ENCODE data around the gene TMEM150B.
A peak's percentile ranks its signal among the peaks of the same experiment; 100 is the strongest.

TMEM150B gene

DNA sequence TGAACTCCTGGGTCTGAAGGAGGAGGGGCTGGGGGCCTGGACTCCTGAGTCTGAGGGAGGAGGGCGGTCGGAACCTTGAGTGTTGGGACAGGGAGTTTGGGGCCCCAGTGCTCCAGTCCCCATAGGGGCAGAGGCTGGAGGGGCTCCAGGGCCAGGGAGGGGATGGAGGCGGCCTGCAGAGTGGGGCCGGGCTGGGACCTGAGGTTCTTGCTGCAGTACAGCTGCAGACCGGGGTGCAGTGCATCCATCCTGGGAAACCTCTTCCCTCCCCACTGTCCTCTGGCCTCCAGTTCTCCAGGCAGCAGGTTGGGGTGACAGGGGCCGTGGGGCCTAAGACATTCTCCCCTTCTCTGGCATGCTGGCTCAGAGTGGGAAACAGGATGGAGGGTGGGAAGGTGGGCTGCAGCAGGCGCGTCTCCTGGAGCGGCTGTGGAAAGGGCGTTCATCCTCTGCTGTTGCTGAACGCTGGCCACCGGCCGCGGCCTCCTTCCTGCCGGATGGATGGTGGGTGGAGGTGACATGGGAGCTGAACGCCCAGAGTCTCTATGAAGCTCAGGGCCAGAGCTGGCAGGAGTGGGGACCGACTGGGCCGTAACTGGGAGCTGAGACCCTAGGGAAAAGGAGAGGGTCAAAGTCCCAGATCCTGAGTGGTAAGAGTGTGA lies 39.8 kb downstream of the TMEM150B start:
- H3K27me3 ChIP-seq (ENCODE audit: insufficient read depth, insufficient read length) = no peaks in the 10 kb centered on the region
- H3K4me3 ChIP-seq (ENCODE audit: insufficient read length, low read depth) = peak overlapping the region; percentile 40
- TF ChIP-seq YY1 (IDR thresholded peaks at IDR 0.05; ENCODE audit: insufficient read depth, insufficient read length) = no peak
- TF ChIP-seq SUZ12 (IDR thresholded peaks at IDR 0.05; ENCODE audit: extremely low read depth, insufficient read depth, insufficient read length) = no peak
- no peak for TF ChIP-seq ZNF274 (IDR thresholded peaks at IDR 0.05; ENCODE audit: low read depth, low read length)
- peak overlapping the region; percentile 72 for H3K9ac ChIP-seq (ENCODE audit: insufficient read length, low read depth)
- H3K36me3 ChIP-seq (ENCODE audit: insufficient read depth, insufficient read length, low read length) = peaks cover 25% of the 10 kb centered on the region
- H3K4me1 ChIP-seq (ENCODE audit: insufficient read depth, insufficient read length) = peaks cover 4% of the 10 kb centered on the region
- no peaks in the 10 kb centered on the region for H3K9me3 ChIP-seq (ENCODE audit: insufficient read depth, low read length)
- no peak for DNase-seq (ENCODE audit: low read depth, low spot score)

- peaks cover 21% of the 10 kb centered on the region for H3K36me3 ChIP-seq (ENCODE audit: insufficient read depth, insufficient read length, low read length)
- TF ChIP-seq ZNF274 (IDR thresholded peaks at IDR 0.05; ENCODE audit: low read depth, low read length) (no peak), YY1 (IDR thresholded peaks at IDR 0.05; ENCODE audit: insufficient read depth, insufficient read length) (no peak), SUZ12 (IDR thresholded peaks at IDR 0.05; ENCODE audit: extremely low read depth, insufficient read depth, insufficient read length) (no peak)
- H3K27me3 ChIP-seq (ENCODE audit: insufficient read depth, insufficient read length) = no peaks in the 10 kb centered on the region
- peak overlapping the region; percentile 72 for H3K9ac ChIP-seq (ENCODE audit: insufficient read length, low read depth)
- H3K9me3 ChIP-seq (ENCODE audit: insufficient read depth, low read length) = no peaks in the 10 kb centered on the region
- peaks cover 4% of the 10 kb centered on the region for H3K4me1 ChIP-seq (ENCODE audit: insufficient read depth, insufficient read length)
- H3K4me3 ChIP-seq (ENCODE audit: insufficient read length, low read depth) = peak overlapping the region; percentile 40
- no peak for DNase-seq (ENCODE audit: low read depth, low spot score)
Measured at GRCh38 chr19:55284405-55285058, 40.6 kb downstream of the TMEM150B start.

GRCh38 chr19:55283548-55284377 lies 41.4 kb downstream of the TMEM150B start, which contains the start of gene BRSK1:
TSS of gene BRSK1 (plus strand) at chr19:55283997. CDS start at chr19:55284443, 446 bp downstream.
- no peak for TF ChIP-seq SUZ12 (IDR thresholded peaks at IDR 0.05; ENCODE audit: extremely low read depth, insufficient read depth, insufficient read length)
- no peak for TF ChIP-seq YY1 (IDR thresholded peaks at IDR 0.05; ENCODE audit: insufficient read depth, insufficient read length)
- no peak for TF ChIP-seq ZNF274 (IDR thresholded peaks at IDR 0.05; ENCODE audit: low read depth, low read length)
- H3K4me1 ChIP-seq (ENCODE audit: insufficient read depth, insufficient read length) = peaks cover 4% of the 10 kb centered on the region
- no peaks in the 10 kb centered on the region for H3K9me3 ChIP-seq (ENCODE audit: insufficient read depth, low read length)
- H3K4me3 ChIP-seq (ENCODE audit: insufficient read length, low read depth) = peak within 1 kb of the TSS; percentile 40
- no peak for DNase-seq (ENCODE audit: low read depth, low spot score)
- H3K27me3 ChIP-seq (ENCODE audit: insufficient read depth, insufficient read length) = no peaks in the 10 kb centered on the region
- H3K9ac ChIP-seq (ENCODE audit: insufficient read length, low read depth) = peak within 1 kb of the TSS; percentile 72
- peaks cover 14% of the 10 kb centered on the region for H3K36me3 ChIP-seq (ENCODE audit: insufficient read depth, insufficient read length, low read length)

DNA sequence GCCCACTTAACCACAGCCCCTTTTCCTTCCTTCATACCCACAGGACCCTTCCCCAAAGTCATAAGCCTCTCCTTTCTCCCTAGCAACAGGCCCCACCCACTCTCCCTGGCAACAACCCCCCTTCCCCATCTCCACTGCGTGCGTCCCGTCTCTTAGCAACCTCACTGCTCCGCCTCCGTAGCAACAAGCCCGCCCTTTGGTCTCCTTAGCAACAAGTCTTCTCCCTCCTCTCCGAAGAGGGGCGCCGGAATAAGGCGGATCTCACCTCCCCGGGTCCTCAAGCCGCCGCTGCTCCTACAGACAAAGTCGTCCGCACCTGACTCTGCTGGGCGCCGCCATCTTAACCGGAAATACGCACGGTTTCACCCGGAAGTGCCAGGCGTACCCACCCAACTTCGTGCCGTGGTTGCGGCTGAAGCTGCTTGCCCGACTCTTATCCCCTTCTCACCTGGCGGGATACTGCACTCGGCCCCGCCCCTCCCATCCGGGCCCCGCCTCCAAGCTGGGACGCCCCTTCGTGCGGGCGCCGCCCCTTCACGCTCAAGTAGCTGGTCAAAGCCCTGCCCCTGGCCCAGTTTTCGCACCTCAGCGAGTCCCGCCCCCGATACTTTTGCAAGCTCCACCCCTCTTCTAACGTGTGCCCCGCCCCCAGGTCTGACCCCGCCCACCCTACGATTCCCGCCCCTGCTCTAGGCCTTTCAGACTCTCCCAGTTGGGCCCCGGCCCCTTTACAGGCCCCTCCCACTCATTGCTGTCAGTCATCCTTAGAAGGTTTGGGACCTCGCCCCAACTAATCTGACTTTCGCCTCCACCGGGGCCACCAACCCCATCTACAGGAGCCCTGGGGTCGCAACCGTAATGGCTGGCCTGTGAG lies 45.1 kb downstream of the TMEM150B start, which contains the start of gene HSPBP1:
TSS of gene HSPBP1 (minus strand) at position 341 of the 874 bp plus-strand sequence. CDS start 502 bp downstream, outside the sequence.
- H3K9me3 ChIP-seq (ENCODE audit: insufficient read depth, low read length) = no peaks in the 10 kb centered on the region
- H3K4me3 ChIP-seq (ENCODE audit: insufficient read length, low read depth) = peak within 1 kb of the TSS; percentile 78
- H3K36me3 ChIP-seq (ENCODE audit: insufficient read depth, insufficient read length, low read length) = peaks cover 23% of the 10 kb centered on the region
- H3K9ac ChIP-seq (ENCODE audit: insufficient read length, low read depth) = peak within 1 kb of the TSS; percentile 80
- no peaks in the 10 kb centered on the region for H3K27me3 ChIP-seq (ENCODE audit: insufficient read depth, insufficient read length)
- peak; percentile 91 for DNase-seq (ENCODE audit: low read depth, low spot score)
- peak; percentile 91 for TF ChIP-seq YY1 (IDR thresholded peaks at IDR 0.05; ENCODE audit: insufficient read depth, insufficient read length)
- TF ChIP-seq SUZ12 (IDR thresholded peaks at IDR 0.05; ENCODE audit: extremely low read depth, insufficient read depth, insufficient read length) = no peak
- H3K4me1 ChIP-seq (ENCODE audit: insufficient read depth, insufficient read length) = no peaks in the 10 kb centered on the region

GRCh38 chr19:55279340-55279739 lies 45.8 kb downstream of the TMEM150B start:
- Histone ChIP-seq H3K4me1 (ENCODE audit: insufficient read depth, insufficient read length) (no peaks in the 10 kb centered on the region), H3K4me3 (ENCODE audit: insufficient read length, low read depth) (peak overlapping the region; percentile 78), H3K27me3 (ENCODE audit: insufficient read depth, insufficient read length) (no peaks in the 10 kb centered on the region), H3K9me3 (ENCODE audit: insufficient read depth, low read length) (no peaks in the 10 kb centered on the region), H3K36me3 (ENCODE audit: insufficient read depth, insufficient read length, low read length) (peaks cover 26% of the 10 kb centered on the region), H3K9ac (ENCODE audit: insufficient read length, low read depth) (peak overlapping the region; percentile 80)
- DNase-seq (ENCODE audit: low read depth, low spot score) = no peak
- TF ChIP-seq ZNF274 (IDR thresholded peaks at IDR 0.05; ENCODE audit: low read depth, low read length) (no peak), YY1 (IDR thresholded peaks at IDR 0.05; ENCODE audit: insufficient read depth, insufficient read length) (no peak), SUZ12 (IDR thresholded peaks at IDR 0.05; ENCODE audit: extremely low read depth, insufficient read depth, insufficient read length) (no peak)

GRCh38 chr19:55278391-55279135 lies 46.6 kb downstream of the TMEM150B start:
- H3K4me3 ChIP-seq (ENCODE audit: insufficient read length, low read depth) = peak overlapping the region; percentile 78
- no peaks in the 10 kb centered on the region for H3K27me3 ChIP-seq (ENCODE audit: insufficient read depth, insufficient read length)
- peak overlapping the region; percentile 76 for H3K9ac ChIP-seq (ENCODE audit: insufficient read length, low read depth)
- H3K4me1 ChIP-seq (ENCODE audit: insufficient read depth, insufficient read length) = no peaks in the 10 kb centered on the region
- TF ChIP-seq ZNF274 (IDR thresholded peaks at IDR 0.05; ENCODE audit: low read depth, low read length) (no peak), YY1 (IDR thresholded peaks at IDR 0.05; ENCODE audit: insufficient read depth, insufficient read length) (no peak), SUZ12 (IDR thresholded peaks at IDR 0.05; ENCODE audit: extremely low read depth, insufficient read depth, insufficient read length) (no peak)
- H3K9me3 ChIP-seq (ENCODE audit: insufficient read depth, low read length) = no peaks in the 10 kb centered on the region
- DNase-seq (ENCODE audit: low read depth, low spot score) = no peak
- H3K36me3 ChIP-seq (ENCODE audit: insufficient read depth, insufficient read length, low read length) = peaks cover 31% of the 10 kb centered on the region

All from NT2/D1 (cell line).